Caco-2 (cell line): ENCODE measurements around the gene LIME1. TPM values are rescaled to one million over a fixed set of nuclear protein-coding genes. Genes with fewer than 3 reads are reported as not detected.

Experiments used
- BruUV-seq: library from RNA; stranded (reverse); fragments of 400-500 nt; replicated peaks from 2 replicates; lab custom pipeline; 2021; lab: Mats Ljungman, UMichigan
- CTCF ChIA-PET: fragments of 300-600 bp; sonication (Branson Sonifier 250); formaldehyde crosslinking; loops from one replicate; lab custom pipeline; 2022; ENCODE audit warnings: antibody characterized with exemption; lab: Charles Lee
- POLR2A ChIA-PET: fragments of 300-600 bp; sonication (Branson Sonifier 250); formaldehyde crosslinking; loops from one replicate; lab custom pipeline; 2022; ENCODE audit warnings: antibody characterized with exemption; lab: Charles Lee
- DNase-seq, 2 experiments: peaks; one replicate each; pipeline versions ENCODE4 v3.0.0 to v3.0.0-alpha.2; 2020 to 2022
- H3K27me3 ChIP-seq: replicated peaks from 2 replicates; pipeline ENCODE4 v1.6.0; 2011; ENCODE audit warnings: low read length; ENCODE audit not compliant: control insufficient read depth, insufficient read depth
- H3K36me3 ChIP-seq: 2 replicates; pipeline ENCODE4 v1.5.1; 2011; ENCODE audit warnings: low read length; ENCODE audit not compliant: control insufficient read depth, insufficient read depth
- H3K4me1 ChIP-seq: fragments of 250-450 bp; sonication (Bioruptor Pico); 2 replicates; pipeline ENCODE4 v1.5.1; 2020; ENCODE audit warnings: mild to moderate bottlenecking
- H3K4me3 ChIP-seq: 2 replicates; pipeline ENCODE4 v1.5.1; 2011; ENCODE audit warnings: low read depth, mild to moderate bottlenecking, control low read depth, low read length
- H3K9me3 ChIP-seq: fragments of 250-450 bp; sonication (Bioruptor Pico); 2 replicates; pipeline ENCODE4 v1.5.1; 2020; ENCODE audit warnings: mild to moderate bottlenecking, moderate library complexity
- H3K27ac Mint-ChIP-seq: one replicate; pipeline ENCODE4 v1.8.0; 2022; ENCODE audit warnings: mixed read lengths; ENCODE audit not compliant: unreplicated experiment
- H3K27me3 Mint-ChIP-seq: one replicate; pipeline ENCODE4 v1.8.0; 2022; ENCODE audit warnings: mixed read lengths; ENCODE audit not compliant: insufficient read depth, unreplicated experiment
- H3K36me3 Mint-ChIP-seq: one replicate; pipeline ENCODE4 v1.8.0; 2022; ENCODE audit warnings: mild to moderate bottlenecking, mixed read lengths; ENCODE audit not compliant: insufficient read depth, unreplicated experiment
- H3K4me1 Mint-ChIP-seq: one replicate; pipeline ENCODE4 v1.8.0; 2022; ENCODE audit warnings: low read depth, mixed read lengths; ENCODE audit not compliant: unreplicated experiment
- H3K4me3 Mint-ChIP-seq: one replicate; pipeline ENCODE4 v1.8.0; 2022; ENCODE audit warnings: mild to moderate bottlenecking, moderate library complexity, mixed read lengths; ENCODE audit not compliant: unreplicated experiment
- H3K9me3 Mint-ChIP-seq: one replicate; pipeline ENCODE4 v1.8.0; 2022; ENCODE audit warnings: mixed read lengths; ENCODE audit not compliant: unreplicated experiment
- CTCF ChIP-seq, 2 experiments: fragments of 200-600 bp in 1 of 2; IDR thresholded peaks; 1 replicate in 1 of 2; 2 replicates in 1 of 2; pipeline versions ENCODE4 v1.5.1 to v1.8.0; 2011 to 2022; ENCODE audit warnings: antibody characterized with exemption in 1 of 2, control low read depth in 1 of 2, inconsistent platforms in 1 of 2, low read depth in 1 of 2, low read length in 1 of 2, mild to moderate bottlenecking in 1 of 2, moderate library complexity in 1 of 2; ENCODE audit not compliant: insufficient read depth in 1 of 2, severe bottlenecking in 1 of 2, unreplicated experiment in 1 of 2
- intact Hi-C: fragments of 100-400 bp; cut with micrococcal nuclease; formaldehyde crosslinking; loops from one replicate; pipeline ENCODE4 v1.10.0; 2022; ENCODE audit not compliant: unreplicated experiment
- total RNA-seq: library from RNA; stranded (reverse); gene quantifications from 2 replicates; pipeline ENCODE4 v1.2.3, GENCODE V29; 2022

LIME1 gene
- total RNA-seq, 1 experiment from 2014 or later = 18.8 TPM

- peaks cover 24% of the 10 kb centered on the region for H3K4me1 ChIP-seq
- no peaks in the 10 kb centered on the region for H3K9me3 ChIP-seq
- Mint-ChIP-seq H3K4me1 (no peaks in the 10 kb centered on the region), H3K9me3 (no peaks in the 10 kb centered on the region), H3K27me3 (no peaks in the 10 kb centered on the region), H3K36me3 (peaks cover 68% of the 10 kb centered on the region), H3K27ac (no peak overlapping the region), H3K4me3 (no peak overlapping the region)
- DNase-seq = no peak
- no peak overlapping the region for H3K4me3 ChIP-seq
- TF ChIP-seq CTCF (IDR thresholded peaks at IDR 0.05; ENCODE audit: insufficient read depth in 1 of 2, low read depth in 1 of 2, low read length in 1 of 2, severe bottlenecking in 1 of 2, unreplicated experiment in 1 of 2) = no peak
- intact Hi-C loops = no loop called here
- H3K36me3 ChIP-seq = peaks cover 9% of the 10 kb centered on the region
- H3K27me3 ChIP-seq = no peaks in the 10 kb centered on the region
- ChIA-PET CTCF (no interaction called here), POLR2A (no interaction called here)
- BruUV-seq = TSS peak; percentile 22
These were observed 6.9 kb downstream of the LIME1 start for GRCh38 chr20:63743210-63743970.

GRCh38 chr20:63744158-63744557 lies 7.7 kb downstream of the LIME1 start:
- Mint-ChIP-seq H3K9me3 (no peaks in the 10 kb centered on the region), H3K36me3 (peaks cover 61% of the 10 kb centered on the region), H3K27me3 (no peaks in the 10 kb centered on the region), H3K4me3 (no peak overlapping the region), H3K27ac (no peak overlapping the region), H3K4me1 (no peaks in the 10 kb centered on the region)
- H3K4me3 ChIP-seq = no peak overlapping the region
- POLR2A ChIA-PET = interaction anchor here (0.5 kb wide), 1 partner anchor 224 kb away, joined by 3 read pairs; no protein-coding TSS in a partner anchor
- no peak for TF ChIP-seq CTCF (IDR thresholded peaks at IDR 0.05; ENCODE audit: insufficient read depth in 1 of 2, low read depth in 1 of 2, low read length in 1 of 2, severe bottlenecking in 1 of 2, unreplicated experiment in 1 of 2)
- peaks cover 16% of the 10 kb centered on the region for H3K4me1 ChIP-seq
- BruUV-seq = no TSS peak
- intact Hi-C loops = no loop called here
- peaks cover 9% of the 10 kb centered on the region for H3K36me3 ChIP-seq
- CTCF ChIA-PET = interaction anchor here (0.7 kb wide), 1 partner anchor 37 kb away, joined by 3 read pairs; no protein-coding TSS in a partner anchor
- no peaks in the 10 kb centered on the region for H3K9me3 ChIP-seq
- H3K27me3 ChIP-seq = no peaks in the 10 kb centered on the region
- DNase-seq = no peak

- no peak overlapping the region for H3K27ac Mint-ChIP-seq
- H3K27me3 Mint-ChIP-seq = no peaks in the 10 kb centered on the region
- TF ChIP-seq CTCF (IDR thresholded peaks at IDR 0.05; ENCODE audit: insufficient read depth in 1 of 2, low read depth in 1 of 2, low read length in 1 of 2, severe bottlenecking in 1 of 2, unreplicated experiment in 1 of 2) = no peak
- Histone ChIP-seq H3K36me3 (peaks cover 9% of the 10 kb centered on the region), H3K4me1 (peaks cover 15% of the 10 kb centered on the region), H3K27me3 (no peaks in the 10 kb centered on the region), H3K4me3 (no peak overlapping the region), H3K9me3 (no peaks in the 10 kb centered on the region)
- DNase-seq = no peak
- intact Hi-C loops = no loop called here
- POLR2A ChIA-PET = interaction anchor here (0.5 kb wide), 2 partner anchors 148 to 225 kb away, joined by 3 read pairs; no protein-coding TSS in a partner anchor
- no peak overlapping the region for H3K4me3 Mint-ChIP-seq
- H3K4me1 Mint-ChIP-seq = no peaks in the 10 kb centered on the region
- no peaks in the 10 kb centered on the region for H3K9me3 Mint-ChIP-seq
- peaks cover 58% of the 10 kb centered on the region for H3K36me3 Mint-ChIP-seq
- BruUV-seq = no TSS peak
- CTCF ChIA-PET = interaction anchor here (0.6 to 0.7 kb wide), 2 partner anchors 37 to 38 kb away, joined by 3 read pairs; partner anchors contain the start of genes ARFRP1 and ZGPAT
These were observed 8.3 kb downstream of the LIME1 start for GRCh38 chr20:63744574-63745423.
